ENCODE results near the gene HYDIN.
"Not testable (repeated sequence)": the region's sequence is repeated elsewhere in the genome, so short reads cannot be mapped to it uniquely, and the experiment has no call there.

HYDIN gene

GRCh38 chr16:70987019-70987715, 243.4 kb downstream of the HYDIN start:
- not testable (repeated sequence) for DNase-seq

- not testable (repeated sequence) for DNase-seq
These were observed 245.8 kb downstream of the HYDIN start for GRCh38 chr16:70984675-70985074.

- not testable (repeated sequence) for DNase-seq
These were observed 262.2 kb downstream of the HYDIN start for GRCh38 chr16:70968332-70968731.

GRCh38 chr16:70960169-70960568, 270.4 kb downstream of the HYDIN start:
- not testable (repeated sequence) for DNase-seq

- DNase-seq, result not testable (repeated sequence)
These were observed 275.6 kb downstream of the HYDIN start for GRCh38 chr16:70954922-70955321.

GRCh38 chr16:70953824-70954223, 276.7 kb downstream of the HYDIN start:
- DNase-seq, result not testable (repeated sequence)

GRCh38 chr16:70943551-70943950, 287.0 kb downstream of the HYDIN start:
- DNase-seq, result not testable (repeated sequence)

GRCh38 chr16:70939690-70940359, 290.7 kb downstream of the HYDIN start:
- DNase-seq, result not testable (repeated sequence)

GRCh38 chr16:70936781-70937525, 293.6 kb downstream of the HYDIN start:
- not testable (repeated sequence) for DNase-seq

- DNase-seq, result not testable (repeated sequence)
These were observed 295.2 kb downstream of the HYDIN start for GRCh38 chr16:70935325-70935724.

GRCh38 chr16:70933746-70934145, 296.8 kb downstream of the HYDIN start:
- not testable (repeated sequence) for DNase-seq

GRCh38 chr16:70930757-70931156, 299.8 kb downstream of the HYDIN start:
- not testable (repeated sequence) for DNase-seq

GRCh38 chr16:70922164-70922563, 308.4 kb downstream of the HYDIN start:
- DNase-seq, result peak; percentile 8

GRCh38 chr16:70920661-70921060, 309.9 kb downstream of the HYDIN start:
- DNase-seq, result not testable (repeated sequence)

- not testable (repeated sequence) for DNase-seq
These were observed 342.3 kb downstream of the HYDIN start for GRCh38 chr16:70888208-70888607.

GRCh38 chr16:70884652-70885051, 345.9 kb downstream of the HYDIN start:
- not testable (repeated sequence) for DNase-seq

- not testable (repeated sequence) for DNase-seq
These were observed 348.2 kb downstream of the HYDIN start for GRCh38 chr16:70882311-70882710.

GRCh38 chr16:70877895-70878294, 352.6 kb downstream of the HYDIN start:
- peak; percentile 2 for DNase-seq

GRCh38 chr16:70876442-70876841, 354.1 kb downstream of the HYDIN start:
- not testable (repeated sequence) for DNase-seq

- DNase-seq, result not testable (repeated sequence)
These were observed 365.8 kb downstream of the HYDIN start for GRCh38 chr16:70864698-70865097.

- peak; percentile 1 for DNase-seq
These were observed 368.5 kb downstream of the HYDIN start for GRCh38 chr16:70861996-70862395.

- DNase-seq, result peak; percentile 21
These were observed 379.2 kb downstream of the HYDIN start for GRCh38 chr16:70851299-70851698.

- not testable (repeated sequence) for DNase-seq
These were observed 406.9 kb downstream of the HYDIN start for GRCh38 chr16:70823498-70824118.
